ENCODE measurements around the gene TMEM203. TPM values are rescaled to one million over a fixed set of nuclear protein-coding genes. Genes with fewer than 3 reads are reported as not detected.

The TMEM203 gene
- total RNA-seq, 1 experiment from 2014 or later: 36.4 TPM

GRCh38 chr9:137172901-137173795 is 32.3 kb downstream of the TMEM203 start:
- DNase-seq (no peak), ATAC-seq (no peak)
- TF ChIP-seq EZH2 (IDR thresholded peaks at IDR 0.05; ENCODE audit: low read length, unreplicated experiment) (no peak), EZH2phosphoT487 (IDR thresholded peaks at IDR 0.05; ENCODE audit: borderline replicate concordance, low read length) (no peak), CTCF (conservative IDR thresholded peaks at IDR 0.05; ENCODE audit: low read depth, low read length) (no peak)
- Histone ChIP-seq H3K9me2 (replicated peaks; ENCODE audit: low read length) (no peaks in the 10 kb centered on the region), H3K27me3 (ENCODE audit: low read length) (no peaks in the 10 kb centered on the region), H3K36me3 (ENCODE audit: low read depth, low read length) (no peaks in the 10 kb centered on the region), H3K9me3 (ENCODE audit: low read length) (no peaks in the 10 kb centered on the region), H3F3A (ENCODE audit: low read length, unreplicated experiment) (no peaks in the 10 kb centered on the region), H2AFZ (ENCODE audit: low read length) (no peak overlapping the region), H3K4me3 (ENCODE audit: low read length) (no peak overlapping the region), H3K79me2 (ENCODE audit: low read length) (no peaks in the 10 kb centered on the region), H3K4me2 (ENCODE audit: low read length) (no peak overlapping the region), H3K27ac (ENCODE audit: low read length) (no peak overlapping the region), H4K20me1 (ENCODE audit: low read length) (no peaks in the 10 kb centered on the region), H3K4me1 (ENCODE audit: insufficient read depth, low read length) (no peaks in the 10 kb centered on the region), H3K9ac (ENCODE audit: low read length) (no peak overlapping the region)
- ChIA-PET CTCF (no interaction called here), POLR2A (ENCODE audit: unreplicated experiment) (no interaction called here)
- intact Hi-C loops (cut with micrococcal nuclease): no loop called here
- BruUV-seq (replicated peaks): no TSS peak

- Histone ChIP-seq H3K36me3 (ENCODE audit: low read depth, low read length) (no peaks in the 10 kb centered on the region), H3K79me2 (ENCODE audit: low read length) (no peaks in the 10 kb centered on the region), H3K9ac (ENCODE audit: low read length) (no peak overlapping the region), H3F3A (ENCODE audit: low read length, unreplicated experiment) (no peaks in the 10 kb centered on the region), H3K27ac (ENCODE audit: low read length) (no peak overlapping the region), H3K27me3 (ENCODE audit: low read length) (peaks cover 12% of the 10 kb centered on the region), H3K9me3 (ENCODE audit: low read length) (no peaks in the 10 kb centered on the region), H3K4me2 (ENCODE audit: low read length) (no peak overlapping the region), H3K9me2 (replicated peaks; ENCODE audit: low read length) (no peaks in the 10 kb centered on the region), H3K4me1 (ENCODE audit: insufficient read depth, low read length) (no peaks in the 10 kb centered on the region), H3K4me3 (ENCODE audit: low read length) (no peak overlapping the region), H2AFZ (ENCODE audit: low read length) (no peak overlapping the region), H4K20me1 (ENCODE audit: low read length) (no peaks in the 10 kb centered on the region)
- no TSS peak for BruUV-seq (replicated peaks)
- no peak for ATAC-seq
- TF ChIP-seq CTCF (conservative IDR thresholded peaks at IDR 0.05; ENCODE audit: low read depth, low read length) (no peak), EZH2 (IDR thresholded peaks at IDR 0.05; ENCODE audit: low read length, unreplicated experiment) (no peak), EZH2phosphoT487 (IDR thresholded peaks at IDR 0.05; ENCODE audit: borderline replicate concordance, low read length) (no peak)
- POLR2A ChIA-PET (ENCODE audit: unreplicated experiment): no interaction called here
- CTCF ChIA-PET: interaction anchor here (0.6 kb wide), 1 partner anchor 21 kb away, joined by 3 read pairs; no protein-coding TSS in a partner anchor
- intact Hi-C loops (cut with micrococcal nuclease): no loop called here
- no peak for DNase-seq
Measured at GRCh38 chr9:137171149-137171900, 34.1 kb downstream of the TMEM203 start.

Data from PC-3 (cell line).